Measurements from ENCODE around the gene TMEM169. TPM values are rescaled to one million over a fixed set of nuclear protein-coding genes. Genes with fewer than 3 reads are reported as not detected.

The TMEM169 gene
- total RNA-seq, 1 donor from 2014 or later, result 7.3 TPM

DNA sequence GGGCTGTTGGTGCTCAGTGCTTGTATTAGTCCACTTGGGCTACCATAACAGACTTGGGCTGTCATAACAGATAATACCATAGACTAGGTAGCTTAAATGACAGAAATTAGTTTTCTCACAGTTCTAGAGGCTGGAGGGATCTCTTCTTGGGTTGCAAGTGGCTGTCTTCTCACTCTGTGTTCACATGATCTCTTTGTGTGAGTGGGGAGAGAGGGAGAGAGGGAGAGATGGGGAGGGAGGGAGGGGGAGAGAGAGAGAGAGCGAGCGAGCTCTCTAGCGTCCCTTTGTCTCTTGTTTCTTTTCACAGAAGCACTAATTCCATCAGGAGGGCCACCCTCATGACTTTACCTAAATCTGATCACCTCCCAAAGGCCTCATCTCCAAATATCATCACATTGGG lies 23.0 kb downstream of the TMEM169 start:
- no peak for DNase-seq (ENCODE audit: low spot score)

DNA sequence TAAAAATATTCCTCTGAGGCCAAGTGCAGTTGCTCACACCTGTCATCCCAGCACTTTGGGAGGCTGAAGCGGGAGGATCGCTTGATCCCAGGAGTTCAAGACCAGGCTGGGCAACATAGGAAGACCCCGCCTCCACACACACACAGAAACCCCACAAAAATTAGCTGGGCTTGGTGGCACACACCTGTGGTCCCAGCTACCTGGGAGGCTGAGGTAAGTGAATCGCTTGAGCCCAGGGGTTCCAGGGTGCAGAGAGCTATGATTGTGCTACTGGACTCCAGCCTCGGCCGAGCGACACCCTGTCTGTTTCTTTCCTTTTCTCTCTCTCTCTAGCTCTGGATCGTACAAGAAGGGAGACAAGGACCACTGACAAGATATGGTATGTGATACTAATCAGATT lies 25.6 kb downstream of the TMEM169 start:
- no peak for DNase-seq (ENCODE audit: low spot score)

DNA sequence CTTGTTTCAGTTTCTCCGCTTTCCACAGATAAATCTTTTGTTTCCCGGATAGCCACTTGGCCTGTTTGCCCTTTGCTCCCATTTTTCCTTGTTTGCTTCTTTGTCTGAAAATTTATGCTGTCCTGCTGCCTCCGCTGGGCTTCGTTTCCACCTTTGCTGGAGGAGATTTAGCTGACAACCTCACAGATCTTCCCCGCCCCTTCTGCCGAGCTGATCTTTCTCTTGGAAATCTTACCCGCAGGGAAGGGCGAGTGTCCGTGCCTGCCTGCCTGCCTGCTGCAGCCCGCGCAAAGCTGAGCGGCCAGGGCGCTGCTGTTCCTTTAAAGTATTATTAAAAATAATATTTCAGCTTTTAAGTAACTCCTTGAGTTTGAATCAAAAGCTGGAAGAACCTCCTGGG lies 26.0 kb downstream of the TMEM169 start:
- DNase-seq (ENCODE audit: low spot score), result no peak

- DNase-seq (ENCODE audit: low spot score), result no peak
Observed at GRCh38 chr2:216108310-216108966, 26.7 kb downstream of the TMEM169 start.

- peak; percentile 98 for DNase-seq (ENCODE audit: low spot score)
Observed at GRCh38 chr2:216108967-216109921, 27.5 kb downstream of the TMEM169 start, which contains the start of gene XRCC5. TSS of gene XRCC5 (plus strand) at chr2:216109348. CDS start at chr2:216109437, 89 bp downstream.

- no peak for DNase-seq (ENCODE audit: low spot score)
Observed at GRCh38 chr2:216109962-216110614, 28.4 kb downstream of the TMEM169 start.

DNA sequence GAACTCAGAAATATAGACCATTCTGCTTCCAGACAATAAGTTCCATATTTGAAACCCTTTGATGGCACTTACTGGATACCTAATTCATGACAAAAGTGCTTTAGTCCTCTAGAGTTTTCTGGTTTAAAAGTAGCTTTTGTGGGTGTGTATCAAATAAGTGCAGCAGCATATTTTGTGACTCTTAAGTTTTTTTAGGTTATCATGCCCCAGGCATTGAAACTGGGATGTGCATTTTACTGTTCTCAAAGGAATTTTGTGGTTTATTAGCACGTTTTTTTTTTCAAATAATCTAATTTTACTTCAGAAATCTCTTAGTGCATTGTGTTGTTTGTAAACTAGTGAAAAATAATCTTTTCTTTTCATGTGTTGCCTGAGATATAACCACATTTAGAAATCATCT lies 28.9 kb downstream of the TMEM169 start:
- no peak for DNase-seq (ENCODE audit: low spot score)

GRCh38 chr2:216111122-216111521 lies 29.4 kb downstream of the TMEM169 start:
- no peak for DNase-seq (ENCODE audit: low spot score)

DNA sequence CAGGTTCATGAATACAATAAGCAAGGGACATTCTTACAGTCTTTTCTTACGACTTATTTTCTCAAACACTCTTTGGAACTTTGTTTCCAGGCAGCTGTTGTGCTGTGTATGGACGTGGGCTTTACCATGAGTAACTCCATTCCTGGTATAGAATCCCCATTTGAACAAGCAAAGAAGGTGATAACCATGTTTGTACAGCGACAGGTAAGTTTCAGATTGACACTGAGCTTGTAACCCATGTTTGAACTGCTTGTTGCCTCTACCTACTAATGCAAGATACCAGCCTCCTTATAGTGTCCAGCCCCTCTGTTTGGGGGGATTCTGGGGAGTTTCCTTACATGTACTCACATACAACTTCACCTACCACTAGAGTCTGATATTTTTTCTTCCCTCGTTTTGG lies 31.2 kb downstream of the TMEM169 start:
- DNase-seq (ENCODE audit: low spot score), result no peak

GRCh38 chr2:216113572-216113971 lies 31.9 kb downstream of the TMEM169 start:
- DNase-seq (ENCODE audit: low spot score), result no peak

- DNase-seq (ENCODE audit: low spot score), result no peak
Observed at GRCh38 chr2:216114382-216114713, 32.6 kb downstream of the TMEM169 start.

- peak; percentile 99 for DNase-seq (ENCODE audit: low spot score)
Observed at GRCh38 chr2:216114714-216115531, 33.2 kb downstream of the TMEM169 start.

DNA sequence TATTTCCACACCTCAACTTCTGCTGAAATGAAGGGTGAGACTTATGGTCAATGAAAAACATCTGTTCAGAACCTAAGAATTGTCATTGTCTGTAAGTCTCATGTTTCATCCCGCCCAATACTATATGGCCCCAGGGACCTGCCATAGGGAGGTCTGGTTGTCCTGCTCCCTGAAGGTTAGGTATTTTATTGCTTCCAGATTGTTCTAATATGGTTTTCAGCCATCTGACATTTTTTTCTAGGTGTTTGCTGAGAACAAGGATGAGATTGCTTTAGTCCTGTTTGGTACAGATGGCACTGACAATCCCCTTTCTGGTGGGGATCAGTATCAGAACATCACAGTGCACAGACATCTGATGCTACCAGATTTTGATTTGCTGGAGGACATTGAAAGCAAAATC lies 34.7 kb downstream of the TMEM169 start:
- no peak for DNase-seq (ENCODE audit: low spot score)

DNA sequence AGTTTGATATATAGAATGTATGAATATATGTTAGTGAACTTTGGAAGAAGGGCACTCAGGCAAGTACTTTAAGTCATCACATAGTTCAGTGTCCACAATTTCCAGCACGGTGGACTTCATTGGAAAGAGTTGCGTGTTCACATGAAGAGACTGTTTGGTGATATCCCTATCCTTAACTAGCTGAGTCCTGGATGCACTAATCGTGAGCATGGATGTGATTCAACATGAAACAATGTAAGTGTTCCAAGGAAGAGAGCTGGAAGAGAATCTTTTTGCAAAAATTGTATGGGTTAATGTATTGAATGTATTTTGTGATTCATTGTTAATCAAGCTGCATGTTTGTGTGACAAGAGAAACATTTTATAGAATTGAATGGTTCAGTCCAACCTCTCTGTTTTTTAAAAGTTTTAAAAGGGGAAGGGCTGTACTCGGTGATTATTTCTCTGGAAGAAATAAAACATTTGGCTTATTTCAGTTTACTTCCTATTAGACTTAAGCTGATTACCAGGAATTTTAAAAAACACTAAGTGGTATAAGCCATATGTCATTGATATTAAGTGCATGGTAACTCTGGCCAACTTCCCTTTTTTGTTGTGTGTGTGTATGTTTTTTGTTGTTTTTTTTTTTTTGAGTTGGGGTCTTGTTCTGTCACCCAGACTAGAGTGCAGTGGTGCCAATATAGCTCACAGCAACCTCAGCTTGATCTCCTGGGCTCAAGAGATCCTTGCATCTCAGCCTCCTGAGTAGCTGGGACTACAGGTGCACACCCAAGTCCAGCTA lies 36.0 kb downstream of the TMEM169 start:
- no peak for DNase-seq (ENCODE audit: low spot score)

DNA sequence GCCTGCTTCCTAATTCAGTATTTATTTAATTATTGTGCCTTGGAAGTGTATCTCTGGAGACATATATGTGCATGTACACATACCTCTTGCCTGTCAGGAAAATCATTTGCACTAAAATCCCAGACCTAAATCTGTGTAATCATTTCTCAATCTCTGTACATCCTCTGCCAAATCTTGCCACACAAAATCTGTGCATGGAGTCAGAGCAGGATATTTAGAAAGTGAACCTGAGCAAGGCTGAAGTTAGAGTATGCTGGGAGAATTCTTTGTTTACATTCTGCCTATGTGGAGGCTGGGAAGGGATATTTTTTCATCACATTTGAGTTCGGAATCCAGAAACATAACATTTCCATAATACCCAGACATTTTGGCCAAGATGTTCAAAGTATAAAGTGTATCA lies 36.8 kb downstream of the TMEM169 start:
- no peak for DNase-seq (ENCODE audit: low spot score)

DNA sequence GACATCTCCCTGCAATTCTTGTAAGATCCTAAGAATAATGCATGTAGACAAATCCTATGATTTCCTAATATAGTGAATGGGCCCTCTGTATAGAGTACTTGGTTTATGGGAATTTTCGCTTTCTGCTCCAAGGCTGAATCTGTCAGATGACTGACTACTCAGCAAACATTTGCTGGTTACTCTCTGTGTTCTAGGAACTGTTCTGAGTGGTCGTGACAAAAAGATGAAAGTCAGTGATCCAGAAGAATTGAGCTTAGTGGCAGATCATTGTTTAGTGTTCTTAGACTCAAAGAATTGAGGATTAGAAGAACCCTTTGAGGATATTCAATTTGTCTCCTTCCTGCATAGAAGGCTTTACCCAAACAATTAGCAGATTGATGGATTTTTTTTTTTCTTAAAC lies 37.4 kb downstream of the TMEM169 start:
- DNase-seq (ENCODE audit: low spot score), result no peak

- DNase-seq (ENCODE audit: low spot score), result no peak
Observed at GRCh38 chr2:216119986-216120385, 38.3 kb downstream of the TMEM169 start.

- no peak for DNase-seq (ENCODE audit: low spot score)
Observed at GRCh38 chr2:216121255-216121654, 39.5 kb downstream of the TMEM169 start.

DNA sequence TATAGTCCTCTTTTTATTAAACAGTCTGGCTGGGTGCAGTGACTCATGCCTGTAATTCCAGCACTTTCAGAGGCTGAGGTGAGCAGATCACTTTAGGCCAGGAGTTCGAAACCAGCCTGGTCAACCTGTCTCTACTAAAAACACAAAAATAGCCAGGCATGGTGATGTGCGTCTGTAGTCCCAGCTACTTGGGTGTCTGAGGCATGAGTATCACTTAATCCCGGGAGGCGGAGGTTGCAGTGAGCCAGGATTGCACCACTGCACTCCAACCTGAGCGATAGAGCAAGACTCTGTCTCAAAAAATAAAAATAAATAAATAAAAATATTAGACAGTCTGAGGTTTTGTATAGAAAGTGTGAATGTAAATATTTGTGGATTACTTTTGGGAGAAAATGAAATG lies 45.2 kb downstream of the TMEM169 start:
- no peak for DNase-seq (ENCODE audit: low spot score)

- DNase-seq (ENCODE audit: low spot score), result no peak
Observed at GRCh38 chr2:216130346-216130971, 48.7 kb downstream of the TMEM169 start.
